Esophagus squamous epithelium (tissue), 4 donors: ENCODE results near the gene GREM1.

Experiments
- CTCF ChIP-seq, 6 experiments: fragments of 450-650 bp in 4 of 6; fragments of 200-600 bp in 2 of 6; sonication (generic) in 2 of 6; IDR thresholded peaks; one replicate each; pipeline ENCODE4 v1.5.1; 2016 to 2019; ENCODE audit warnings: antibody characterized with exemption in 6 of 6, mild to moderate bottlenecking in 4 of 6, moderate library complexity in 4 of 6
- POLR2A ChIP-seq, 4 donors: fragments of 450-650 bp; IDR thresholded peaks; one replicate each; pipeline ENCODE4 v1.6.1; 2017; ENCODE audit warnings: antibody characterized with exemption in 4 of 4, mild to moderate bottlenecking in 4 of 4, moderate library complexity in 3 of 4

GRCh38 chr15:32786906-32787305, 69.1 kb downstream of the GREM1 start:
- no peak for TF ChIP-seq POLR2A (IDR thresholded peaks at IDR 0.05)
- TF ChIP-seq CTCF (IDR thresholded peaks at IDR 0.05) = no peak
